Activated B cell treated with CpG ODN at 0.5 μM for 24 hours (primary cell): Measurements from ENCODE around the gene HOXA10. TPM values are rescaled to one million over a fixed set of nuclear protein-coding genes. Genes with fewer than 3 reads are reported as not detected.

ENCODE experiments used
- ATAC-seq: fragments of 200-7000 bp; cut with Tn5 transposase; one replicate; pipeline ENCODE4 v1.10.0; 2021; ENCODE audit warnings: low read depth, mild to moderate bottlenecking, moderate library complexity
- CTCF ChIA-PET: fragments of 350-600 bp; sonication (Branson Sonifier 250); formaldehyde crosslinking; loops from one replicate; lab custom pipeline; 2021; ENCODE audit warnings: antibody characterized with exemption; lab: Charles Lee
- POLR2A ChIA-PET: fragments of 350-600 bp; sonication (Branson Sonifier 250); formaldehyde crosslinking; loops from one replicate; lab custom pipeline; 2021; ENCODE audit warnings: antibody characterized with exemption; lab: Charles Lee
- DNase-seq: peaks from one replicate; pipeline ENCODE4 v3.0.0; 2022
- H3K27ac Mint-ChIP-seq: one replicate; pipeline ENCODE4 v1.8.0; 2020; ENCODE audit warnings: mixed read lengths
- H3K27me3 Mint-ChIP-seq: one replicate; pipeline ENCODE4 v1.8.0; 2021; ENCODE audit warnings: mixed read lengths
- H3K36me3 Mint-ChIP-seq: one replicate; pipeline ENCODE4 v1.8.0; 2021; ENCODE audit warnings: low read depth, mixed read lengths
- H3K4me1 Mint-ChIP-seq: one replicate; pipeline ENCODE4 v1.8.0; 2021; ENCODE audit warnings: mixed read lengths
- H3K4me3 Mint-ChIP-seq: one replicate; pipeline ENCODE4 v1.8.0; 2020; ENCODE audit warnings: mild to moderate bottlenecking, mixed read lengths
- H3K9me3 Mint-ChIP-seq: one replicate; pipeline ENCODE4 v1.8.0; 2020; ENCODE audit warnings: mixed read lengths
- CTCF ChIP-seq: fragments of 200-600 bp; IDR thresholded peaks from one replicate; pipeline ENCODE4 v1.8.0; 2022; ENCODE audit warnings: antibody characterized with exemption, mild to moderate bottlenecking
- intact Hi-C: fragments of 100-400 bp; cut with micrococcal nuclease; formaldehyde crosslinking; loops from one replicate; pipeline ENCODE4 v1.15.1; 2024
- total RNA-seq: library from RNA; stranded (reverse); gene quantifications from 2 replicates; pipeline ENCODE4 v1.2.3, GENCODE V29; 2022

The HOXA10 gene
- total RNA-seq, 1 donor from 2014 or later: 0.24 TPM

GRCh38 chr7:27217951-27218350 lies 43.8 kb upstream of the HOXA10 start:
- no peak for DNase-seq
- Mint-ChIP-seq H3K36me3 (no peaks in the 10 kb centered on the region), H3K27me3 (peaks cover 69% of the 10 kb centered on the region), H3K4me1 (peaks cover 14% of the 10 kb centered on the region), H3K27ac (no peak overlapping the region), H3K9me3 (no peaks in the 10 kb centered on the region), H3K4me3 (no peak overlapping the region)
- ChIA-PET POLR2A (no interaction called here), CTCF (interaction anchor here (1.5 kb wide), 1 partner anchor 10 kb away, joined by 3 read pairs; no protein-coding TSS in a partner anchor)
- intact Hi-C loops: no loop called here
- no peak for ATAC-seq
- no peak for TF ChIP-seq CTCF

GRCh38 chr7:27215356-27215755 lies 41.2 kb upstream of the HOXA10 start:
- Mint-ChIP-seq H3K4me1 (peaks cover 12% of the 10 kb centered on the region), H3K9me3 (no peaks in the 10 kb centered on the region), H3K27ac (no peak overlapping the region), H3K27me3 (peaks cover 69% of the 10 kb centered on the region), H3K36me3 (no peaks in the 10 kb centered on the region), H3K4me3 (no peak overlapping the region)
- ChIA-PET POLR2A (no interaction called here), CTCF (no interaction called here)
- no peak for DNase-seq
- no peak for ATAC-seq
- intact Hi-C loops: no loop called here
- TF ChIP-seq CTCF: no peak

GRCh38 chr7:27214239-27214950 lies 40.3 kb upstream of the HOXA10 start:
- no peak overlapping the region for H3K27ac Mint-ChIP-seq
- no peaks in the 10 kb centered on the region for H3K9me3 Mint-ChIP-seq
- TF ChIP-seq CTCF: no peak
- H3K36me3 Mint-ChIP-seq: no peaks in the 10 kb centered on the region
- ATAC-seq: no peak
- POLR2A ChIA-PET: no interaction called here
- no peak for DNase-seq
- CTCF ChIA-PET: no interaction called here
- H3K4me1 Mint-ChIP-seq: peaks cover 9% of the 10 kb centered on the region
- intact Hi-C loops: loop anchor here (5.0 kb wide), 1 partner anchor 883 kb away; no protein-coding TSS in a partner anchor
- H3K27me3 Mint-ChIP-seq: peaks cover 67% of the 10 kb centered on the region
- H3K4me3 Mint-ChIP-seq: no peak overlapping the region

GRCh38 chr7:27213433-27214238 lies 39.5 kb upstream of the HOXA10 start:
- TF ChIP-seq CTCF: no peak
- Mint-ChIP-seq H3K9me3 (no peaks in the 10 kb centered on the region), H3K27me3 (peaks cover 69% of the 10 kb centered on the region), H3K27ac (no peak overlapping the region), H3K36me3 (no peaks in the 10 kb centered on the region), H3K4me1 (peaks cover 9% of the 10 kb centered on the region), H3K4me3 (no peak overlapping the region)
- DNase-seq (no peak), ATAC-seq (no peak)
- CTCF ChIA-PET: no interaction called here
- intact Hi-C loops: loop anchor here (5.0 kb wide), 1 partner anchor 884 kb away; no protein-coding TSS in a partner anchor
- POLR2A ChIA-PET: no interaction called here
